Measurements from ENCODE around the gene CTU2. TPM values are rescaled to one million over a fixed set of nuclear protein-coding genes. Genes with fewer than 3 reads are reported as not detected.

Gene CTU2
- total RNA-seq, 4 donors from 2014 or later: 9.4 to 9.9 (median 9.5) TPM

- no peak overlapping the region for H3K4me3 ChIP-seq (ENCODE audit: low read depth, poor library complexity, severe bottlenecking)
- 82 to 83% methylated on average over 11 to 16 of the region's 19 CpGs for WGBS, 2 donors
- intact Hi-C loops (cut with DNase I; ENCODE audit: low total_unique reads): no loop called here
- DNase-seq (ENCODE audit: low spot score in 2 of 2): no peak
- TF ChIP-seq CTCF (IDR thresholded peaks at IDR 0.05): no peak
- TF ChIP-seq POLR2A (IDR thresholded peaks at IDR 0.05): no peak
Measured at GRCh38 chr16:88742896-88743605, 36.7 kb downstream of the CTU2 start.

GRCh38 chr16:88743693-88744576 lies 37.6 kb downstream of the CTU2 start:
- DNase-seq (ENCODE audit: low spot score in 2 of 2): peak; percentile 56 to 95
- intact Hi-C loops (cut with DNase I; ENCODE audit: low total_unique reads): no loop called here
- WGBS, 2 donors: 45 to 70% methylated on average over 11 to 21 of the region's 32 CpGs
- no peak overlapping the region for H3K4me3 ChIP-seq (ENCODE audit: low read depth, poor library complexity, severe bottlenecking)
- peak in 1 of 3 donors; percentile 77 for TF ChIP-seq CTCF (IDR thresholded peaks at IDR 0.05)
- TF ChIP-seq POLR2A (IDR thresholded peaks at IDR 0.05): no peak

- intact Hi-C loops (cut with DNase I; ENCODE audit: low total_unique reads): loop anchor here (5.0 kb wide), 1 partner anchor 467 kb away; no protein-coding TSS in a partner anchor
Measured at GRCh38 chr16:88744577-88745521, 38.5 kb downstream of the CTU2 start.

GRCh38 chr16:88746506-88746905 lies 40.2 kb downstream of the CTU2 start:
- intact Hi-C loops (cut with DNase I; ENCODE audit: low total_unique reads): loop anchor here (5.0 kb wide), 1 partner anchor 466 kb away; no protein-coding TSS in a partner anchor
- DNase-seq (ENCODE audit: low spot score in 2 of 2): no peak
- WGBS, 2 donors: 17 to 18% methylated on average over 17 of the region's 17 CpGs
- TF ChIP-seq CTCF (IDR thresholded peaks at IDR 0.05) (no peak), POLR2A (IDR thresholded peaks at IDR 0.05) (no peak)
- H3K4me3 ChIP-seq (ENCODE audit: low read depth, poor library complexity, severe bottlenecking): no peak overlapping the region

More at GRCh38 chr16:88744577-88745521, 38.5 kb downstream of the CTU2 start:
- TF ChIP-seq POLR2A (IDR thresholded peaks at IDR 0.05) (no peak), CTCF (IDR thresholded peaks at IDR 0.05) (no peak)
- no peak overlapping the region for H3K4me3 ChIP-seq (ENCODE audit: low read depth, poor library complexity, severe bottlenecking)
- 74 to 78% methylated on average over 36 of the region's 39 CpGs for WGBS, 2 donors
- no peak for DNase-seq (ENCODE audit: low spot score in 2 of 2)
